Measurements from ENCODE around the gene HS3ST2. TPM values are rescaled to one million over a fixed set of nuclear protein-coding genes. Genes with fewer than 3 reads are reported as not detected.
"Not testable (repeated sequence)": the region's sequence is repeated elsewhere in the genome, so short reads cannot be mapped to it uniquely, and the experiment has no call there.

Gene HS3ST2
- total and polyA plus RNA-seq, 2 experiments from 2014 or later, result 1.4 to 3.2 TPM

GRCh38 chr16:22816475-22816874, 2.5 kb downstream of the HS3ST2 start:
- Histone ChIP-seq H3K27ac (ENCODE audit: low read depth) (no peak overlapping the region), H3K27me3 (ENCODE audit: insufficient read depth) (peaks cover 24% of the 10 kb centered on the region), H3K4me1 (ENCODE audit: insufficient read depth) (no peaks in the 10 kb centered on the region), H3K4me2 (no peak overlapping the region), H4K20me1 (replicated peaks; ENCODE audit: insufficient read depth) (peaks cover 3% of the 10 kb centered on the region), H3F3A (replicated peaks; ENCODE audit: low read depth) (no peaks in the 10 kb centered on the region), H3K36me3 (ENCODE audit: insufficient read depth) (no peaks in the 10 kb centered on the region), H2AFZ (no peak overlapping the region), H3K4me3 (no peak overlapping the region), H3K9me2 (ENCODE audit: insufficient read depth) (no peaks in the 10 kb centered on the region), H3K79me2 (replicated peaks; ENCODE audit: insufficient read depth) (no peaks in the 10 kb centered on the region; the same call in 1 of the 2 replicates)
- no peaks in the 10 kb centered on the region; the same call in 1 of the 3 replicates for H3K4me1 Mint-ChIP-seq
- no peak for TF ChIP-seq EZH2phosphoT487 (IDR thresholded peaks at IDR 0.05; ENCODE audit: unreplicated experiment)
- no peak for TF ChIP-seq NANOG (IDR thresholded peaks at IDR 0.05; ENCODE audit: borderline replicate concordance)
- no peak for TF ChIP-seq ZNF114 (CRISPR knock-in tag; IDR thresholded peaks at IDR 0.05)
- TF ChIP-seq, protein P1, sequence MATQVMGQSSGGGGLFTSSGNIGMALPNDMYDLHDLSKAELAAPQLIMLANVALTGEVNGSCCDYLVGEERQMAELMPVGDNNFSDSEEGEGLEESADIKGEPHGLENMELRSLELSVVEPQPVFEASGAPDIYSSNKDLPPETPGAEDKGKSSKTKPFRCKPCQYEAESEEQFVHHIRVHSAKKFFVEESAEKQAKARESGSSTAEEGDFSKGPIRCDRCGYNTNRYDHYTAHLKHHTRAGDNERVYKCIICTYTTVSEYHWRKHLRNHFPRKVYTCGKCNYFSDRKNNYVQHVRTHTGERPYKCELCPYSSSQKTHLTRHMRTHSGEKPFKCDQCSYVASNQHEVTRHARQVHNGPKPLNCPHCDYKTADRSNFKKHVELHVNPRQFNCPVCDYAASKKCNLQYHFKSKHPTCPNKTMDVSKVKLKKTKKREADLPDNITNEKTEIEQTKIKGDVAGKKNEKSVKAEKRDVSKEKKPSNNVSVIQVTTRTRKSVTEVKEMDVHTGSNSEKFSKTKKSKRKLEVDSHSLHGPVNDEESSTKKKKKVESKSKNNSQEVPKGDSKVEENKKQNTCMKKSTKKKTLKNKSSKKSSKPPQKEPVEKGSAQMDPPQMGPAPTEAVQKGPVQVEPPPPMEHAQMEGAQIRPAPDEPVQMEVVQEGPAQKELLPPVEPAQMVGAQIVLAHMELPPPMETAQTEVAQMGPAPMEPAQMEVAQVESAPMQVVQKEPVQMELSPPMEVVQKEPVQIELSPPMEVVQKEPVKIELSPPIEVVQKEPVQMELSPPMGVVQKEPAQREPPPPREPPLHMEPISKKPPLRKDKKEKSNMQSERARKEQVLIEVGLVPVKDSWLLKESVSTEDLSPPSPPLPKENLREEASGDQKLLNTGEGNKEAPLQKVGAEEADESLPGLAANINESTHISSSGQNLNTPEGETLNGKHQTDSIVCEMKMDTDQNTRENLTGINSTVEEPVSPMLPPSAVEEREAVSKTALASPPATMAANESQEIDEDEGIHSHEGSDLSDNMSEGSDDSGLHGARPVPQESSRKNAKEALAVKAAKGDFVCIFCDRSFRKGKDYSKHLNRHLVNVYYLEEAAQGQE (IDR thresholded peaks at IDR 0.05; ENCODE audit: unreplicated experiment), result no peak
- no peak for TF ChIP-seq POLR2AphosphoS5 (IDR thresholded peaks at IDR 0.05; ENCODE audit: low read depth)
- no peak for TF ChIP-seq ZNF331 (CRISPR knock-in tag; IDR thresholded peaks at IDR 0.05; ENCODE audit: low read depth)
- TF ChIP-seq CREB1 (CRISPR knock-in tag; IDR thresholded peaks at IDR 0.05; ENCODE audit: low read depth), result no peak
- TF ChIP-seq ETS1 (IDR thresholded peaks at IDR 0.05), result no peak
- TF ChIP-seq JUNB (IDR thresholded peaks at IDR 0.05; ENCODE audit: unreplicated experiment), result no peak
- no peak for TF ChIP-seq ZNF462 (CRISPR knock-in tag; IDR thresholded peaks at IDR 0.05)
- no peak for TF ChIP-seq EZH2 (IDR thresholded peaks at IDR 0.05; ENCODE audit: low read depth, unreplicated experiment)
- no peak for ATAC-seq
- no peak overlapping the region for H3K4me3 Mint-ChIP-seq
- H3K36me3 Mint-ChIP-seq (ENCODE audit: low read depth), result peaks cover 5% of the 10 kb centered on the region; the same call in 2 of the 3 replicates
- no peak overlapping the region for H3K27ac Mint-ChIP-seq
- no peaks in the 10 kb centered on the region for H3K9me3 Mint-ChIP-seq
- no peak for DNase-seq (ENCODE audit: low spot score)
- peaks cover 30% of the 10 kb centered on the region for H3K27me3 Mint-ChIP-seq (ENCODE audit: insufficient read depth, low read depth, poor library complexity)

DNA sequence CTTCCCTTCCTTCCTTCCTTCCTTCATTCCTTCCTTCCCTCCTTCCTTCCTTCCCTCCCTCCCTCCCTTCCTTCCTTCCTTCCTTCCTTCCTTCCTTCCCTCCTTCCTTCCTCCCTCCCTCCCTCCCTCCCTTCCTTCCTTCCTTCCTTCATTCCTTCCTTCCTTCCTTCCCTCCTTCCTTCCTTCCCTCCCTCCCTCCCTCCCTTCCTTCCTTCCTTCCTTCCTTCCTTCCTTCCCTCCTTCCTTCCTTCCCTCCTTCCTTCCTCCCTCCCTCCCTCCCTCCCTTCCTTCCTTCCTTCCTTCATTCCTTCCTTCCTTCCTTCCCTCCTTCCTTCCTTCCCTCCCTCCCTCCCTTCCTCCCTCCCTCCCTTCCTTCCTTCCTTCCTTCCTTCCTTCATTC, 4.8 kb downstream of the HS3ST2 start:
- H3K4me3 ChIP-seq; DNase-seq (ENCODE audit: low spot score); H3K4me1 ChIP-seq (ENCODE audit: insufficient read depth); H3F3A ChIP-seq (replicated peaks; ENCODE audit: low read depth); H3K4me3 Mint-ChIP-seq; H3K36me3 ChIP-seq (ENCODE audit: insufficient read depth); H3K9me2 ChIP-seq (ENCODE audit: insufficient read depth); H4K20me1 ChIP-seq (replicated peaks; ENCODE audit: insufficient read depth); H3K36me3 Mint-ChIP-seq (ENCODE audit: low read depth); H3K9me3 Mint-ChIP-seq; H3K27ac ChIP-seq (ENCODE audit: low read depth); H2AFZ ChIP-seq; H3K4me1 Mint-ChIP-seq; H3K27ac Mint-ChIP-seq; ATAC-seq; H3K79me2 ChIP-seq (replicated peaks; ENCODE audit: insufficient read depth); H3K4me2 ChIP-seq: not testable (repeated sequence)
- peaks cover 19% of the 10 kb centered on the region for H3K27me3 ChIP-seq (ENCODE audit: insufficient read depth)
- peaks cover 21% of the 10 kb centered on the region for H3K27me3 Mint-ChIP-seq (ENCODE audit: insufficient read depth, low read depth, poor library complexity)

Data from GM23338 (cell line).